HG03442 (cell line): ENCODE measurements around the gene HOXB3.
"Not testable (repeated sequence)": the region's sequence is repeated elsewhere in the genome, so short reads cannot be mapped to it uniquely, and the experiment has no call there.

Experiments
- ATAC-seq: cut with Tn5 transposase; IDR thresholded peaks from one replicate; pipeline ENCODE4 v1.9.1; 2021; ENCODE audit warnings: mild to moderate bottlenecking, moderate library complexity; ENCODE audit not compliant: unreplicated experiment

HOXB3 gene

GRCh38 chr17:48509708-48510107 lies 80.3 kb downstream of the HOXB3 start:
- not testable (repeated sequence) for ATAC-seq

DNA sequence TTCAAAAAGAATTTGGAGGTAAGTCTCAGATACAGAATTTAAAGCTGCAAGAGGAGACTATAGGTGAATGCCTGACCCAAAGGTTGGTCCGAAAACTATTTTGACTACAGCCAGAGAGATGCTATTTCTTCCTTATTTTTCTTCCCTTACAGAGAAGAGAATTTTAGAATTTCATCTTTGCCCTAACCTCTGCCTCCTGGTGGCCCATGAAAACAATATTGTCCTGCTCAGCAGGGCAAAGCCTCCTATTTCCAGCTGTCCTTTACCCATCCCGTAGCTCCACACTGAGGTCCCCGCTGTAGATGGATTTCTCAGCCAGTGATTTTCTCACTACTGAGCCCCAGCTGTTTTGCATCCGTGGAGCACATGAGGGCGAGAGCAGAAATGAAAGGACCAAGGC lies 83.8 kb downstream of the HOXB3 start:
- ATAC-seq, result no peak

GRCh38 chr17:48505788-48506187 lies 84.3 kb downstream of the HOXB3 start:
- ATAC-seq, result peak; percentile 89

GRCh38 chr17:48504953-48505352 lies 85.1 kb downstream of the HOXB3 start:
- ATAC-seq, result no peak

DNA sequence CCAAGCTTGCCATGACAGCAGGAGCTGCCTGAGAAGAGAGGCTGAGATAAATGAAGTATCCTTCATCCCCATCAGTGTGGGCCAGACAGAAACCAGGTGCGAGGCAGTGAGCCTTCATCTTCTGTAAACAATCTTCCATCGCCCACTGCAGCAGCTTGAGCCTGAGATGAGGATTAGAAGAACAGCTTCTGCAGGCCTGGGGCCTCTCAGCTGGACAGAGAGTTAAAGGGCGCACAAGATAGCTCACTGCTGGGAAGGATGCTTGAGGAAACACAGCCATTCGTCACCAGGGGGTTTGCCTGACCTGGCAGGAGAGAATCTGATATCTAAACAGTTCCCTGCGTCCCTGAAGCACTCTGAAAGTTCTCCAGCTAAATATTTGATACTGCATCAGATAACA lies 86.3 kb downstream of the HOXB3 start:
- no peak for ATAC-seq

DNA sequence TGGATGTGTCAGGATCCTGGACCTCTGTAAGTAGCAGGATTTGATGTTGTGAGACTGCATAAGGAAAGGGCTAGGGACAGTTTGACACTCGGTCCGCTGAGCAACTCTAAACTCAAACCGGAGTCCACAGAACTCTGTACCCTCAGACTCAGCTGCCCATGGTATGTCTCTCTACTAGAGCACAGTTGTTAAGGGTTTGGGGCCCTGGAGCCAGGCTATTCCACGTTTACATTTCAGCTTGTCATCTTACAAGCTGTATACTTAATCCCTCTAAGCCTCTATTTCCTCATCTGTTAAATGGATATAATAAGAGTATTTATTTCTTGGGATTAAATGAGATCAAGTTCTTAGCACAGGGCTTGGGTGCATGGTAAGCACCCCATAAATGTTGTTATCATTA lies 87.1 kb downstream of the HOXB3 start:
- ATAC-seq, result no peak

GRCh38 chr17:48502312-48502711 lies 87.7 kb downstream of the HOXB3 start:
- ATAC-seq, result no peak

DNA sequence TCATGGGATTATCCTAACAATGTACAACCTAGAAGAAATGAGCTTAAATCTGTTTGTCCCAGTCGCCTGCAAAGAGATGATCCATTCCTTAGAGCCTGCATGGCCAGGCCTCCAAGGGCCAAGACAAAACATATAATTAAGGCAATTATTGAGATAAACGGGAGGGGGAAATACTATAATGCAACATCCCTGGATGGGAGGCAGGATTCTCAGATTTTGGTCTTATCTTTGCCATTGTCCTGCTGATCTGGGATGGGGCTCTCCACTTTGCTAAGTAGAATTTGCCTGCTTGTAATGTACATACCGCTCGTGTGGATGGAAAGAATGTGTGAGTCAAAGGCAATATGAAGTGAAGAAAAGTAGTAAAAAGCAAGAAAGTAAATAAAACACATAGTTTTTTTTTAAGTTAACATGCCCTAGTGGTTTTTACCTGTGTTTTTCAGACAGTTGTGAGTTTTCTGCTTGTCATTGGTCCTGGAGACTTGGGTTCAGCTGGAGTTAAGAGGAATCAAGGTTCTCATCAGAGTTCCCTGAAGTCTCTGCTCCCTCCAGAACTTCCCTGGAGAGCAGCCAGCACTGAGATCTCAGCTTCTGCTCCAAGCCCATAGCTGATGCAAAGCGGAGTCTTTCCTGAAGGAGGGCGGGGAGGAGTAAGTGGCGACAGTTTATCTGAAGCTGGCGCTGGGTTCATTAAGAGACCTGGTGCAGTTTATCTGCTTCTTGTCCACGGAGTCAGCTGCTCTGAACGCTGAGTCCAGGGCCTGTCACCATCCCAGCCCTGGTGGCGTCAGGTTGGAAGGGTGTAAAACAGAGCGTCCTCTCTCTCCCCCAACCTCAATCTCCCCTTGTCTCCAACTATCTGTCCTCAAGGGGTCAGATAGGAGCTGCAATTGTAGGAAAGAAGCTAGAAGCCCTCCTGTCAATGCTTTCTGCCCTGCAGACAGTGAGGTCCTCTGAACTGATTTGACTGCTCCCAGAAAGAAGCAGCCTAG lies 89.3 kb downstream of the HOXB3 start:
- ATAC-seq, result no peak

GRCh38 chr17:48499735-48500434 lies 90.2 kb downstream of the HOXB3 start:
- ATAC-seq, result no peak

DNA sequence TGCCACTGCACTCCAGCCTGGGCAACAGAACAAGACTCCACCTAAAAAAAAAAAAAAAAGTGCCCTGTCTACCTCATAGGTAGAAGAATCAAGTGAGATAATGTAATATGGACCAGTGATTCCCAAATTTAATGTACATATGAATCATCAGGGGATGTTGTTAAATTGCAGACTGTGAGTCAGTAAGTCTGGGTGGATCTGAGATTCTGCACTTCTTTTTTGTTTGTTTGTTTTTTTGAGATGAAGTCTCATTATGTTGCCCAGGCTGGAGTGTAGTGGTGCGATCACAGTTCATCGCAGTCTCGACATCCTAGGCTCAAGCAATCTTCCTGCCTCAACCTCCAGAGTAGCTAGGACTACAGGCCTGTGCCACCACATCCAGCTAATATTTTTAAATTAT lies 90.8 kb downstream of the HOXB3 start:
- no peak for ATAC-seq
